Measurements from ENCODE around the gene DPY19L2.
"Not testable (repeated sequence)": the region's sequence is repeated elsewhere in the genome, so short reads cannot be mapped to it uniquely, and the experiment has no call there.

DPY19L2 gene
- long read RNA-seq: 0 reads

GRCh38 chr12:63668028-63668799 lies at the start of gene DPY19L2:
Gene DPY19L2 (minus strand): TSS chr12:63668493. CDS start chr12:63668393, 100 bp downstream.
- peak; percentile 4 to 6 for DNase-seq (ENCODE audit: low read depth in 1 of 2, low spot score in 1 of 2)
- Histone ChIP-seq H3K4me3 (replicated peaks; ENCODE audit: insufficient read depth, low read length) (peak within 1 kb of the TSS; percentile 36), H3K27me3 (ENCODE audit: insufficient read depth, poor library complexity, severe bottlenecking) (peaks cover 15% of the 10 kb centered on the region), H3K27ac (replicated peaks) (no peak within 1 kb of the TSS)
- TF ChIP-seq GABPA (IDR thresholded peaks at IDR 0.05; ENCODE audit: low read depth) (no peak), POLR2AphosphoS5 (IDR thresholded peaks at IDR 0.05; ENCODE audit: low read depth) (no peak), SPI1 (IDR thresholded peaks at IDR 0.05; ENCODE audit: borderline replicate concordance, low read depth) (no peak)
- TF ChIP-seq, protein P1, sequence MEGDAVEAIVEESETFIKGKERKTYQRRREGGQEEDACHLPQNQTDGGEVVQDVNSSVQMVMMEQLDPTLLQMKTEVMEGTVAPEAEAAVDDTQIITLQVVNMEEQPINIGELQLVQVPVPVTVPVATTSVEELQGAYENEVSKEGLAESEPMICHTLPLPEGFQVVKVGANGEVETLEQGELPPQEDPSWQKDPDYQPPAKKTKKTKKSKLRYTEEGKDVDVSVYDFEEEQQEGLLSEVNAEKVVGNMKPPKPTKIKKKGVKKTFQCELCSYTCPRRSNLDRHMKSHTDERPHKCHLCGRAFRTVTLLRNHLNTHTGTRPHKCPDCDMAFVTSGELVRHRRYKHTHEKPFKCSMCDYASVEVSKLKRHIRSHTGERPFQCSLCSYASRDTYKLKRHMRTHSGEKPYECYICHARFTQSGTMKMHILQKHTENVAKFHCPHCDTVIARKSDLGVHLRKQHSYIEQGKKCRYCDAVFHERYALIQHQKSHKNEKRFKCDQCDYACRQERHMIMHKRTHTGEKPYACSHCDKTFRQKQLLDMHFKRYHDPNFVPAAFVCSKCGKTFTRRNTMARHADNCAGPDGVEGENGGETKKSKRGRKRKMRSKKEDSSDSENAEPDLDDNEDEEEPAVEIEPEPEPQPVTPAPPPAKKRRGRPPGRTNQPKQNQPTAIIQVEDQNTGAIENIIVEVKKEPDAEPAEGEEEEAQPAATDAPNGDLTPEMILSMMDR (IDR thresholded peaks at IDR 0.05; ENCODE audit: insufficient read depth, low read length): no peak

DNA sequence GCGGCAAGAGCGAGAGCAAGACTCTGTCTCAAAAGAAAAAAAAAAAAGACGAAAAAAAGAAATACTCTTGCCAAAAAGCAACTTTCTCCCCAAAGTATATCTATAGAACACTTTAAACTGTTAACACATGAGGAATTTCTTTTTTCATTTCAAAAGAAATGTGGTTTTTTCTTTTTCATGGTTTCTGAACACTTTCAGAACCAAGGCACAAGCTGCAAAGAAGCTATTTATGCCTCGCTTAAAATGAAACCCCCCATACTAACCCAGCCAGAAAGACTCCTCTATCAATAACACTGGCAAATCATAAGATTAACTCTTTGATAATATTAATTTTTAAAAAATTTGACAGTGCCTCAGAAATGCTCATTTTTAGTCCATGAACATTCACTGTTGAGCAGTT lies 48.6 kb upstream of the DPY19L2 start:
- H3K4me3 ChIP-seq (replicated peaks; ENCODE audit: insufficient read depth, low read length); H3K27ac ChIP-seq (replicated peaks); DNase-seq (ENCODE audit: low read depth in 1 of 2, low spot score in 1 of 2); H3K27me3 ChIP-seq (ENCODE audit: insufficient read depth, poor library complexity, severe bottlenecking): not testable (repeated sequence)

- H3K27ac ChIP-seq (replicated peaks); DNase-seq (ENCODE audit: low read depth in 1 of 2, low spot score in 1 of 2); H3K4me3 ChIP-seq (replicated peaks; ENCODE audit: insufficient read depth, low read length); H3K27me3 ChIP-seq (ENCODE audit: insufficient read depth, poor library complexity, severe bottlenecking): not testable (repeated sequence)
These were observed 46.9 kb upstream of the DPY19L2 start for GRCh38 chr12:63715107-63715625.

DNA sequence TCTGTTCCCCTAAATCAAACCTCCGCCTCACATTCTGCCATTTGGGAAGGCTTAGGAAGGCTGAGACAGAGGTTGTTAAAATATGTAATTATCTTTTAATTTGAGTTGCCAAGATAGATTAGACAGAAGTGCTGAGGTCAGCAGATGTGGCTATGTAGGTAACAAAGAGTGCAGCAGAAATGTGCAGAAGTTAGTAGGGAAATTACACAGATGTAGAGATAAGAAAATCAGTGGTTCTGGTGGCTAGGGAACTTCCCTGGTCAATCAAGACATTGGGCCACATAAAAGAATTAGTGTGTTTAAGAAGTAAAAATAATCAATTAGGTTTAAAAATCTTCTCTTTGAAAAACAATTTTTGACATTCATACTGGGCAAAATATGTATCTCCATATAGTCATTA lies 46.1 kb upstream of the DPY19L2 start:
- not testable (repeated sequence) for H3K4me3 ChIP-seq (replicated peaks; ENCODE audit: insufficient read depth, low read length); H3K27ac ChIP-seq (replicated peaks); DNase-seq (ENCODE audit: low read depth in 1 of 2, low spot score in 1 of 2)

GRCh38 chr12:63713681-63714075 lies 45.4 kb upstream of the DPY19L2 start:
- not testable (repeated sequence) for H3K27ac ChIP-seq (replicated peaks); H3K27me3 ChIP-seq (ENCODE audit: insufficient read depth, poor library complexity, severe bottlenecking); DNase-seq (ENCODE audit: low read depth in 1 of 2, low spot score in 1 of 2); H3K4me3 ChIP-seq (replicated peaks; ENCODE audit: insufficient read depth, low read length)

More for the DNA sequence above, 46.1 kb upstream of the DPY19L2 start:
- not testable (repeated sequence) for H3K27me3 ChIP-seq (ENCODE audit: insufficient read depth, poor library complexity, severe bottlenecking)

GRCh38 chr12:63712979-63713680 lies 44.8 kb upstream of the DPY19L2 start:
- H3K27ac ChIP-seq (replicated peaks); H3K27me3 ChIP-seq (ENCODE audit: insufficient read depth, poor library complexity, severe bottlenecking); H3K4me3 ChIP-seq (replicated peaks; ENCODE audit: insufficient read depth, low read length); DNase-seq (ENCODE audit: low read depth in 1 of 2, low spot score in 1 of 2): not testable (repeated sequence)

DNA sequence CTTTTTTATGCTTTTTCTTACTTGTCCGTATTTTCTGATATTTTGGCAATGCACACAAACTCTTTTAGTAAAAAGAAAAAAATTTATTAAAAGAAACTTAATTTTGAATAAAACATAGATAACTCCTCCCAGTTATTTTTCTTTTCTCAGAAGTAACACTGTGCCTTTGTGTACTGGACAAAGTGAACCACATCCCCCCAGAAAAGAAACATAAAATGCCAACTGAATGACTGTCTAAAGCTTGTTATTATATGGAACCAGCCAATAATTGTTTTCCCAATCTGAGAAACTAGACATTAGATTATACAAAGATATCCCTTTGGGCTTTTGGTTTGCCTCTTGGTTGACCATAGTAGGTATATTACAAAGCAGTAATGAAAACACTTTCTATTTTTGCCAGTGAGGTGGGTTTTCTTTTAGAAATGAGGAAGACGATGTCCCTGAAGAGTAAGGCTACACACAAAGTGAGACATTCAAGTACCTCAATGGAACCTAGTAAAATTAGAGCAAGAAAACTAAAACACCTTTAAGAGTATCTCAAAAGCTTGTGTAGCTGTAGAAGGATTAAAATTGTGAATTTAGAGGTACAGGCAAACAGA lies 44.2 kb upstream of the DPY19L2 start:
- DNase-seq (ENCODE audit: low read depth in 1 of 2, low spot score in 1 of 2); H3K4me3 ChIP-seq (replicated peaks; ENCODE audit: insufficient read depth, low read length): not testable (repeated sequence)

GRCh38 chr12:63711339-63711738 lies 43.0 kb upstream of the DPY19L2 start:
- not testable (repeated sequence) for H3K27ac ChIP-seq (replicated peaks); H3K27me3 ChIP-seq (ENCODE audit: insufficient read depth, poor library complexity, severe bottlenecking); H3K4me3 ChIP-seq (replicated peaks; ENCODE audit: insufficient read depth, low read length); DNase-seq (ENCODE audit: low read depth in 1 of 2, low spot score in 1 of 2)

More for the DNA sequence above, 44.2 kb upstream of the DPY19L2 start:
- H3K27ac ChIP-seq (replicated peaks); H3K27me3 ChIP-seq (ENCODE audit: insufficient read depth, poor library complexity, severe bottlenecking): not testable (repeated sequence)

DNA sequence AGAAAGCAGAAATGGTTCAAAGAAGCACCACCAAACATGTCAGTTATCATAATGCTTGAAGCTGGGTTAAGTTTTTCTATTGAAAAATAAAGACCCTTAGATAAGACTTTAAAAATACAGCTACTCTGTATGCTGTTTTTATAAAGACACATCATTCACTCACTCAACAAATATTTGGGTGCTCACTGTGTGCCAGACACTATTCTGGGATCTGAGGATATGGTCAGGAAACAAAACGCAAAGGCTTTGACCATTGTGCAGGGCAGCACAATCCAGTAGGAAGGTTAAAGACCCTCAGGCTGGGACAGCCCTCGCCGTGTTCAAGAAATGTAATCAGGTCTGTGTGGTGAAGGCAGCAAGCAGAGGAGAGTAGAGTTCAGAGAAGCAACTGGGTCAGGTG lies 38.0 kb upstream of the DPY19L2 start:
- DNase-seq (ENCODE audit: low read depth in 1 of 2, low spot score in 1 of 2): no peak
- Histone ChIP-seq H3K4me3 (replicated peaks; ENCODE audit: insufficient read depth, low read length) (no peak overlapping the region), H3K27me3 (ENCODE audit: insufficient read depth, poor library complexity, severe bottlenecking) (no peaks in the 10 kb centered on the region), H3K27ac (replicated peaks) (no peak overlapping the region)
- no peak for TF ChIP-seq REST (IDR thresholded peaks at IDR 0.05; ENCODE audit: insufficient replicate concordance, low read depth)

GRCh38 chr12:63699678-63700382 lies 31.5 kb upstream of the DPY19L2 start:
- DNase-seq (ENCODE audit: low read depth in 1 of 2, low spot score in 1 of 2); H3K27me3 ChIP-seq (ENCODE audit: insufficient read depth, poor library complexity, severe bottlenecking); H3K27ac ChIP-seq (replicated peaks); H3K4me3 ChIP-seq (replicated peaks; ENCODE audit: insufficient read depth, low read length): not testable (repeated sequence)

All from HL-60 (cell line).